Erythroblast (primary cell): ENCODE results near the gene COG4.
A peak's percentile ranks its signal among the peaks of the same experiment; 100 is the strongest.

Experiments used
- GATA1 ChIP-seq: IDR thresholded peaks from 2 replicates; pipeline ENCODE4 v1.6.1; 2011; ENCODE audit warnings: low read depth, mild to moderate bottlenecking, control low read depth, low read length, moderate library complexity
- POLR2A ChIP-seq: IDR thresholded peaks from 2 replicates; pipeline ENCODE4 v1.6.1; 2011; ENCODE audit warnings: mild to moderate bottlenecking, low read length

DNA sequence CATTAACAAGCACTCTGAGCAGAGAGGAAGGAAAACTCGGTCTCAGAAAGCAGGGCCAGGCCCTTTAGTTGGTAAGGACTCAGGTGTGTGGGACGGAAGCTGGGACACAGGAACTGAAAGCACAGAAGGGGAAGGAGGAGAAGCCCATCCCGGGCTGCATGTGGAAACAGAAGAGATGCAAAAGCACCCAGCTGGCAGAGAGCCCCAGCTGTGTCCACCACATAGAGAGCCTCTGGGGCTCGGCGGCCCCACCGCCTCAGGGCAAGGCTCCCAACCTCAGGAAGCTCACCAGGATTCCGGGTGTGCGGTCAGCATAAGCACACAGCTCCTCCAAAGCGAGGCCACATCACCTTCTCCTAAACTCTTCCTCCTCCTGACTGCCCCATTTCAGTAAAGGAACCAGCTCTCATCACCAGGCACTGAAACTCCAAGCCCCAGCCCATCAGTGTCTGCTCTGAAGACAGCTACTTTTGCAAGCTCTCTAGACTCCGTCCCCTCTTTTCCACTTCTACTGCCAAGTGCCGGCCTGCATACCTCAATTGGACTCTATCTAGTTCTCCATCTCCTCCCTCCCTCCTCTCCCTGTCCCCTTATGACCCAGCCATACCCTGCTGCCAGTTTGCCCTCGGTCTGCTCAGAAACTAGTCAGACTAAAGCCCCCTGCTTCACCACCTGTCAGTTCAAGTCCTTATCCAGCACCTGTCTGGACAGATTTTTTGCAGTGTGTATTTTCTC, 90.5 kb downstream of the COG4 start:
- TF ChIP-seq POLR2A = peak; percentile 57
- TF ChIP-seq GATA1 = no peak
